ENCODE measurements around the gene PCNX2. TPM values are rescaled to one million over a fixed set of nuclear protein-coding genes. Genes with fewer than 3 reads are reported as not detected.

Gene PCNX2
- total and polyA plus RNA-seq, 10 of the 15 experiments (the other 5 are each of a cell fraction or from before 2014, with no cell fraction given): 2.1 to 16.4 (median 8.1) TPM

DNA sequence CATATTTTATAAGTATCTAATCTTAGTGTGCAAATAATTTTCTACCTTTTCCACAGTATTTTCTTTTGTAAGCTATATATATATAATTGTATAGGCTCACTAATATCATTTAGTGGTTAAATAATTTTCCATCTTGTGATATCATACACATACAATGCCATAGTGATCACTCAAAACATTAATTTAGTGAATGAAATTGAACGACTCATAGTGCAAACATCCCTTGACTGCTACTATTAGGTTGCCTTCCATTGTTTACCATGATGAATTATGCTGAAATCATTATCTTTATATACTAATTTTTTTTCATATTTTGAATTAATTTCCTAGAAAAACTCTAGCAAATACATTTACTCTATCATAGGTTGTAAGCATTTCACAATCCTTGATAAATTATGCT, 127.1 kb downstream of the PCNX2 start:
- CTCF ChIA-PET: interaction anchor here (0.6 to 0.7 kb wide), 2 partner anchors 20 to 23 kb away, joined by 3 to 4 read pairs; no protein-coding TSS in a partner anchor

More for the DNA sequence above, 127.1 kb downstream of the PCNX2 start:
- no peak overlapping the region for H3K27ac ChIP-seq (ENCODE audit: control insufficient read depth, insufficient read depth)
- FAIRE-seq (no peak), DNase-seq (ENCODE audit: low read depth, low spot score) (no peak), ATAC-seq (no peak)
- no peaks in the 10 kb centered on the region for H3K36me3 ChIP-seq (ENCODE audit: control insufficient read depth in 2 of 2, insufficient read depth in 2 of 2, low read length in 1 of 2)
- RAD21 ChIA-PET (ENCODE audit: unreplicated experiment): no interaction called here
- no peak overlapping the region for H2AFZ ChIP-seq (ENCODE audit: control insufficient read depth, low read depth, low read length)
- no TSS peak for BruUV-seq (replicated peaks)
- in situ Hi-C loops (cut with MboI): no loop called here
- no peaks in the 10 kb centered on the region for H3K27me3 ChIP-seq (replicated peaks in 1 of 2; ENCODE audit: control insufficient read depth in 2 of 2, insufficient read depth in 2 of 2, low read length in 1 of 2)
- no peak overlapping the region for H3K4me2 ChIP-seq (ENCODE audit: control insufficient read depth, insufficient read depth)
- 100% methylated on average over 1 of the region's 1 CpG for WGBS (ENCODE audit: insufficient coverage, insufficient replicate concordance, low lambda C conversion rate, missing lambda C conversion rate)
- no peaks in the 10 kb centered on the region for H3K4me1 ChIP-seq (ENCODE audit: control insufficient read depth, insufficient read depth, low read length)
- intact Hi-C loops (cut with micrococcal nuclease; ENCODE audit: unreplicated experiment): no loop called here
- no peaks in the 10 kb centered on the region for H3K79me2 ChIP-seq (ENCODE audit: control insufficient read depth, insufficient read depth, low read length)
- no peak overlapping the region for H3K4me3 ChIP-seq
- H3K9me3 ChIP-seq (replicated peaks; ENCODE audit: control insufficient read depth, insufficient read depth, low read length): peaks cover 2% of the 10 kb centered on the region
- TF ChIP-seq BRCA1 (IDR thresholded peaks at IDR 0.05; ENCODE audit: low read depth, low read length) (no peak), RCOR1 (conservative IDR thresholded peaks at IDR 0.05; ENCODE audit: low read depth, low read length) (no peak), PAX5 (IDR thresholded peaks at IDR 0.05; ENCODE audit: borderline replicate concordance, low read depth, low read length) (no peak), GABPA (IDR thresholded peaks at IDR 0.05; ENCODE audit: low read depth) (no peak), IKZF2 (IDR thresholded peaks at IDR 0.05) (no peak), TAF1 (IDR thresholded peaks at IDR 0.05; ENCODE audit: borderline replicate concordance, low read depth, low read length) (no peak), JUND (IDR thresholded peaks at IDR 0.05; ENCODE audit: low read depth, low read length) (no peak), USF2 (IDR thresholded peaks at IDR 0.05; ENCODE audit: borderline replicate concordance, low read depth, low read length) (no peak), CBX5 (IDR thresholded peaks at IDR 0.05; ENCODE audit: low read depth) (no peak), SUZ12 (IDR thresholded peaks at IDR 0.05; ENCODE audit: unreplicated experiment) (no peak), ZBTB33 (IDR thresholded peaks at IDR 0.05) (no peak), RBBP5 (conservative IDR thresholded peaks at IDR 0.05) (no peak), BHLHE40 (IDR thresholded peaks at IDR 0.05; ENCODE audit: borderline replicate concordance in 1 of 2, low read depth in 2 of 2, low read length in 1 of 2) (no peak), ASH2L (IDR thresholded peaks at IDR 0.05; ENCODE audit: borderline replicate concordance, low read depth) (no peak)
- TF ChIP-seq, protein P1, sequence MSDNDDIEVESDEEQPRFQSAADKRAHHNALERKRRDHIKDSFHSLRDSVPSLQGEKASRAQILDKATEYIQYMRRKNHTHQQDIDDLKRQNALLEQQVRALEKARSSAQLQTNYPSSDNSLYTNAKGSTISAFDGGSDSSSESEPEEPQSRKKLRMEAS (IDR thresholded peaks at IDR 0.05; ENCODE audit: low read depth, low read length): no peak
- no peaks in the 10 kb centered on the region for H4K20me1 ChIP-seq (ENCODE audit: control insufficient read depth, insufficient read depth)
- POLR2A ChIA-PET: no interaction called here
- SMC1A ChIA-PET (ENCODE audit: uncharacterized antibody, unreplicated experiment): interaction anchor here (0.7 kb wide), 1 partner anchor 21 kb away, joined by 3 read pairs; no protein-coding TSS in a partner anchor
- H3K9ac ChIP-seq (ENCODE audit: control insufficient read depth, insufficient read depth, low read length): no peak overlapping the region

Measured in GM12878 (cell line).